ENCODE measurements around the gene SMIM9.

DNA sequence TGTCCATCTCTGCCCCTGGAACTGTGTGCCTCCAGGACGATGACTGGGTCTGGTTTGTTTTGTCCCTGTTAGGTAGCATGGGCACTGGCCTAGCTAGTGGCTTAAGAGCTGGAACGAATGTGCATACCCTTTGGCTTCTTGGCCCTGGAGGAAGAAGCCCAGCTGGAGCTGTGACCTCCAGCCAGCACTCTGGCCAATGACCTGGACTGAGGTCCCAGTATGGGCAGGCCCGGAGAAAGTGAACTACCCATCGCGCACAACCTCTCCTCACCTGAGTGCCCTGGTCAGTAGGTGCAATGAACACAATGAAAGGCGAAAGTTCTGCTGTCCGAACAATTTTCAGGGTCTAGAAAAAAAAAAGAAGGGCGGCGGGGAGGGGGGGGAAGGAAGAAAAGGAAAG lies 53.5 kb downstream of the SMIM9 start:
- TF ChIP-seq, protein P1, sequence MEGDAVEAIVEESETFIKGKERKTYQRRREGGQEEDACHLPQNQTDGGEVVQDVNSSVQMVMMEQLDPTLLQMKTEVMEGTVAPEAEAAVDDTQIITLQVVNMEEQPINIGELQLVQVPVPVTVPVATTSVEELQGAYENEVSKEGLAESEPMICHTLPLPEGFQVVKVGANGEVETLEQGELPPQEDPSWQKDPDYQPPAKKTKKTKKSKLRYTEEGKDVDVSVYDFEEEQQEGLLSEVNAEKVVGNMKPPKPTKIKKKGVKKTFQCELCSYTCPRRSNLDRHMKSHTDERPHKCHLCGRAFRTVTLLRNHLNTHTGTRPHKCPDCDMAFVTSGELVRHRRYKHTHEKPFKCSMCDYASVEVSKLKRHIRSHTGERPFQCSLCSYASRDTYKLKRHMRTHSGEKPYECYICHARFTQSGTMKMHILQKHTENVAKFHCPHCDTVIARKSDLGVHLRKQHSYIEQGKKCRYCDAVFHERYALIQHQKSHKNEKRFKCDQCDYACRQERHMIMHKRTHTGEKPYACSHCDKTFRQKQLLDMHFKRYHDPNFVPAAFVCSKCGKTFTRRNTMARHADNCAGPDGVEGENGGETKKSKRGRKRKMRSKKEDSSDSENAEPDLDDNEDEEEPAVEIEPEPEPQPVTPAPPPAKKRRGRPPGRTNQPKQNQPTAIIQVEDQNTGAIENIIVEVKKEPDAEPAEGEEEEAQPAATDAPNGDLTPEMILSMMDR (conservative IDR thresholded peaks at IDR 0.05; ENCODE audit: low read length), result no peak
- TF ChIP-seq EZH2phosphoT487 (IDR thresholded peaks at IDR 0.05; ENCODE audit: borderline replicate concordance), result no peak
